NCI-H1930 (cell line): Measurements from ENCODE around the gene ANKRD60.

Experiments used
- DNase-seq, 2 experiments: peaks; one replicate each; lab custom pipeline; 2025; lab: John Stamatoyannopoulos, UW

The ANKRD60 gene

DNA sequence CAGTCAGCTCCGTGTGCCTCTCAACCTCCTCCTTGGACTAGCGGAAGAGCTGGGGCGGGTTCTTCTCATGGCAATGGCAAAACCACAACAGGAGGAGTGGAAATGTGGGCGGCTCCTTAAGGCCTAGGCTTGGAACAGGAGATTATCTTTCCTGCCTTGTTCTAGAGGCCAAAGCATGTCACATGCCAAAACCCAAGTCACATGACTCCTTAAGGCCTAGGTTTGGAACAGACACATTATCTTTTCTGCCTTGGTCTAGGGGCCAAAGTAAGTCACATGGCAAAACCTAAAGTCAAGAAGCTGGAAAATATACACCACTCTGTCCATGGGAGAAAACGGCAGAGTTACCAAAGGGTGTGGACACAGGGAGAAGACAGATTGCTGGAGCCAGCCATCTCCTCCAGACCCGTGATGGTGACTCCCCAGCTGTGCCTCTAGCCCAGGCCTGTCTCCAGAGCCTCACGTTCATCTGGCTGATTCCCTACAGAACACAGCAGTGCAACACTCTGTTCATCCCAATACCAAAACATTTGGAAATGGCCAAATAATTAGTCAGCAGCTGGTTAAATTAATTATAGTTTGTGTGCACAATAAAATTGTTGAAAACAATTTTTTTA, 34.2 kb downstream of the ANKRD60 start:
- no peak for DNase-seq

- no peak for DNase-seq
These were observed 35.9 kb downstream of the ANKRD60 start for GRCh38 chr20:58192567-58192966.

- no peak for DNase-seq
These were observed 36.4 kb downstream of the ANKRD60 start for GRCh38 chr20:58192065-58192464.

DNA sequence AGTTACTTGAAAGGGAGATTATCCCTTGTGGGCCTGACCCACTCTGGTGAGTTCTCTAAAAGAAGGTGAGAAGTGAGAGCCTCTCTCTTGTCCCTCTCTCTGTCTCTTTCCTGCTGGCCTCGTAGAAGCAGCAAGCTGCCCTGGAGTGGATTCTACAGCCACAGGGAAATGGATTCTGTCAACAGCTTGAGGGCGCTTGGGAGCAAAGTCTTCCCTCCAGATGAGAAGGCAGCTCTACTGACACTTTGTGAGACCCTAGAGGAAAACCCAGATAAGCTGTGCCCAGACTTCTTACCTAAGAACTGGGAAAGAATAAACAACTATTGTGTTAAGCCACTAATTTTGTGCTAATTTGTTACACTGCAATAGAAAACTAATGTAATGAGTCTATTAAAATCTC, 39.9 kb downstream of the ANKRD60 start:
- no peak for DNase-seq

- DNase-seq, result no peak
These were observed 43.5 kb downstream of the ANKRD60 start for GRCh38 chr20:58184984-58185383.

GRCh38 chr20:58184063-58184462, 44.4 kb downstream of the ANKRD60 start:
- DNase-seq, result no peak

GRCh38 chr20:58182521-58183140, 45.8 kb downstream of the ANKRD60 start:
- DNase-seq, result no peak

GRCh38 chr20:58179432-58180099, 48.9 kb downstream of the ANKRD60 start:
- peak; percentile 44 to 66 for DNase-seq

- DNase-seq, result no peak
These were observed 49.4 kb downstream of the ANKRD60 start for GRCh38 chr20:58179083-58179431.

DNA sequence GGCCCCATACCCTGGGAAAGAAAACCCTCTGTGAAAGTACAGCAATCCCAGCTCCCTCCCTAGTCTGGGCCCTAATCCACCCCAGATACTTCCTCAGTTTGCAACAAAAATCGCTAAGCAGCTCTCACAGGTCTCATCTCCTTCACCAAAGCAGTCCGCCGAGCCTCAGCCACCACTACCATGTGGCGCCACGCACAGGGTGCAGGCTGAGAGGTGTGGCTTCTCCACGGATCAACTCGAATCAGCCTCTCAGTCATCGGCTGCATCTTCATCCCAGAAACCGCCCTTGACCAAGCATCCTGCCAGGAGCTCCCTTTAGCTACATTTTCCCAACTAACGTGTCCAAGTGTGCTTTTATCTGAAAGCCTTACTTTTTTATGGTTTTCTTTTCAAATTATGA, 50.7 kb downstream of the ANKRD60 start:
- DNase-seq, result no peak

- DNase-seq, result no peak
These were observed 52.6 kb downstream of the ANKRD60 start for GRCh38 chr20:58175836-58176235.

DNA sequence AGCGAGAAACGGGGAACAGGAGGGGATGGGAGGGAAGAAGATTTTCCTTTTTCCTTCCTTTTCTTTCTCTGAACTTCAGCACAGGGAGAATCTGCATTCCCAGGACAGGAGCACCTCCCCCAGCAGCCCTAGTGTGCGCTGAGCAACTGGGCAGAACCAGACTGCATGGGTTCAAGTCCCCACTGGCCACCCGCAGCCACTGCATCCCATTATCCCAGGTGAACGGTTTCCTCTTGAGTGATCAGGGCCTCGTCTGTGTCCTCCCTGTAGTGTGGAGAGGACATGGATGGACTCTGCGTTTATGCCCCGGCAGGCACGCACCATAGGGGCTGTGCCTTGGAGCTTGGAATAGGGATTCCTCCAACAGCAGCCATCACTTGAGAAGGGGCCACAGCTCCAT, 53.0 kb downstream of the ANKRD60 start:
- no peak for DNase-seq

DNA sequence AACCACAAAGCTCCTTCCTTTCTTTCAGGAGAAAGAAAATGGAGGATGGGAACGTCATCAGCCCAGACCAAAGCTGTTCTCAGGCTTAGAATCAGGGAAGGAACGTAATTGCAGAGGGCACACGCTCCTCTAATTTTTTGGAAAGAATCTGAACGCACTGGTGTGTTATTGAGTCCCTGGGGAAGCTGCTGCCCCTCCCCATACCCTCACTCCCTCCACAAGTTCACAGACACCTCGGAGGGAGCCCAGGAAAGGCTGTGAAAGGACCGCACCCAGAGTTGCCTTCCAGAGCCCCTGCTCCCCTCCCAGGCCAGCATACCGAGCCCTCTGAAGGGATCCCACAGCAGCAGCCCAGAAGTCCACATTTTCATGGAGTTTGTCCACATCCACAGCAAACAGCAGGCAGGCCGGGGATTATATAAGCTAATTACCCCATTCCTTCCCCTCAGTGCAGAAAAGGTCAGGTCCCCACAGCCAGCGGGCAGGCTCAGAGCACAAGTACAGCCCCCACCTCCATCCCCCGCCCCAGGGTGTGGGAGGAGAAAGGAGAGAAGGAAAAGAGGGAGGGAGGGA, 53.7 kb downstream of the ANKRD60 start:
- no peak for DNase-seq

GRCh38 chr20:58173930-58174707, 54.3 kb downstream of the ANKRD60 start:
- DNase-seq, result no peak

- no peak for DNase-seq
These were observed 55.4 kb downstream of the ANKRD60 start for GRCh38 chr20:58173091-58173490.

DNA sequence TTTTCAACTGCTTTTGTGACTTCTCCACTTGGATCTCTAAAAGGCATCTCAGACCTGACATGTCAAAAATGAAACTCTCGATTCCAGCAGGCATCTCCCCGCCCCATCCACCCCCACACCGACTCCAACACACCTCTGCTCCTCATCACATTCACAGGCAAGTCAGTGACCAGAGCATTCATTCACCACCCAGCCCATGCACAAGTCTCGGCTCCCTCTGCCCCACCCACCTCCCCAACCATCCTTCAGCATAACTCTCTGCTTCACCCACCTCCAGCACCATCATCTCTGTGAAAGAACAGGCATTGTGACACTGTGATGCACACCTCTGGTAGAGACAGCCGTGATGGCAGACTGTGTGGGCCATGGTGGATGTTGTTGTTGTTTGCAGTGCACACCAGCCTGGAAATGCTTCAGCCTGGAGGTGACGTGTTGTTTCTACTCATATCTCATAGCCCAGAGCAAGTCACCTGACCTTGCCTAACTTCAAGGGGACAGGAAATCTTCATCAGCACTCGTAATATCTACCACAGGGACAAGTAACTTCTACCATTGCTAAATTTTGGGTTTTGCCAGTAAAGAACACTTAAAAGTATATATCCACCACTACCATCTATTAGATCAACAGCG, 56.5 kb downstream of the ANKRD60 start:
- DNase-seq, result no peak

DNA sequence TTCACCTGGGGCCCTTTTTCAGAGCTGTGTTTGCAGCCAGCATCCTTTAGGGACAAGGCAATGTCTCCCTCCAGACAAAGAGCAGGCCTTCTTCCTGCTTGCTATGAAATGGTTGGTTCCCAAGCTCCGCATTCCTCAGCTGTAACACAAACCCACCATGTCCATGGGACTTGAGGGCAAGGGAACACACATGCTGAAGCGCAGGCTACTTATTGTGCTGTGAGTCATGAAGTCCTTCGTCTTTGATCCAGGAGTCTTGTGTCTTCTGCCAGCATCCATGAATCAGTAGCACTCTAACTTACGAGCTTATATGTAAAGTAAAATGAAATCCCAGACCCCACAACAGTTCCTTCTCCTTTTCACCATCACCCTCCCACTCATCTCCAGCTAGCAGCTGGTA, 59.0 kb downstream of the ANKRD60 start:
- DNase-seq, result no peak

DNA sequence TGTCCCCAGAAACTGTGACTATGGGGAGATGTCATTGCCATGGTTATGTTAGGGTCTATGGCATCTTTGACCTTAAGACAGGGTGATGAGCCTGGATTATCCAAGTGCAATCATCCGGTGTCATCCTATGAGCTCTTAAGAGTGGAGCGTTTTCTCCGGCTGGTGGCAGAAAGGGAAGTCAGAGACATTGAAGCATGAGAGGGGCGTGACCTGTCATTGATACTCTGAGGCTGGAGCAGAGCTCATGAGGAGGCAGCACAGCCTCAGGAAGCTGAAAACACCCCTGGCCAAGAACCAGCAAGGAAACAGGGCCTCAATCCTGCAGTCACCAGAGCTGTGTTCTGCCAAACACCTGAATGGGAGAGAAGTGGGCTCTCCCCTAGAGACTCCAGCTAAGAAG, 59.6 kb downstream of the ANKRD60 start:
- DNase-seq, result no peak

DNA sequence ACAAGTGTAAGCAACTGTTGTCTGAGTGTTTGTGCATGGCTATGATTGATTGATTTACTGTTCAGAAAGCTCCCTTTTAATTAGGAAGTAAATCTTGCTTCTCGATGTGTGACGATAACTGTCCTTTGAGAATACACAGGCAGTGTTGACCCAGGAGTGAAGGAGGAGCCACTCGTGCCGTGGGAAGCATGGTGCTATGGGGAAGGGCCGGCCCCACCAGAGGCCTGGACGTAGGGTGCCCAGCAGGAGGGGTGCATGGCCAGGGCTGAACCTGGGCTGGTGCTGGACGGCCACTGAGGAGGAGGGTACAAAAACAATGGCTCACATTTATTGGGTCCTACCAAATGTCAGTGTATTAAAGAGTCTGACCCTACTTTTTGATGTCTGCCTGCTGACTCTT, 60.7 kb downstream of the ANKRD60 start:
- DNase-seq, result no peak
